Keratinocyte (primary cell): ENCODE data around the gene DLGAP1.

Experiments
- EZH2 ChIP-seq: IDR thresholded peaks from one replicate; pipeline ENCODE4 v1.6.1; 2012; ENCODE audit warnings: inconsistent platforms, mild to moderate bottlenecking, low read length, moderate library complexity
- TF ChIP-seq, protein P1 (sequence below), 3 experiments: IDR thresholded peaks in 1 of 3; conservative IDR thresholded peaks in 1 of 3; optimal IDR thresholded peaks in 1 of 3; 2 replicates in 2 of 3; 3 replicates in 1 of 3; pipeline versions ENCODE3 to v1.5.1; 2011; ENCODE audit warnings: low read length in 3 of 3, mild to moderate bottlenecking in 3 of 3, moderate library complexity in 2 of 3, control low read depth in 1 of 3, inconsistent platforms in 1 of 3; ENCODE audit not compliant: insufficient read depth in 2 of 3; ENCODE audit errors: extremely low read depth in 1 of 3

GRCh38 chr18:3616744-3617143 lies 838.4 kb downstream of the DLGAP1 start:
- TF ChIP-seq, protein P1, sequence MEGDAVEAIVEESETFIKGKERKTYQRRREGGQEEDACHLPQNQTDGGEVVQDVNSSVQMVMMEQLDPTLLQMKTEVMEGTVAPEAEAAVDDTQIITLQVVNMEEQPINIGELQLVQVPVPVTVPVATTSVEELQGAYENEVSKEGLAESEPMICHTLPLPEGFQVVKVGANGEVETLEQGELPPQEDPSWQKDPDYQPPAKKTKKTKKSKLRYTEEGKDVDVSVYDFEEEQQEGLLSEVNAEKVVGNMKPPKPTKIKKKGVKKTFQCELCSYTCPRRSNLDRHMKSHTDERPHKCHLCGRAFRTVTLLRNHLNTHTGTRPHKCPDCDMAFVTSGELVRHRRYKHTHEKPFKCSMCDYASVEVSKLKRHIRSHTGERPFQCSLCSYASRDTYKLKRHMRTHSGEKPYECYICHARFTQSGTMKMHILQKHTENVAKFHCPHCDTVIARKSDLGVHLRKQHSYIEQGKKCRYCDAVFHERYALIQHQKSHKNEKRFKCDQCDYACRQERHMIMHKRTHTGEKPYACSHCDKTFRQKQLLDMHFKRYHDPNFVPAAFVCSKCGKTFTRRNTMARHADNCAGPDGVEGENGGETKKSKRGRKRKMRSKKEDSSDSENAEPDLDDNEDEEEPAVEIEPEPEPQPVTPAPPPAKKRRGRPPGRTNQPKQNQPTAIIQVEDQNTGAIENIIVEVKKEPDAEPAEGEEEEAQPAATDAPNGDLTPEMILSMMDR (optimal IDR thresholded peaks at IDR 0.05 in 1 of 3, IDR thresholded peaks at IDR 0.05 in 1 of 3, conservative IDR thresholded peaks at IDR 0.05 in 1 of 3; ENCODE audit: extremely low read depth in 1 of 3, insufficient read depth in 2 of 3, low read length in 3 of 3): no peak
- TF ChIP-seq EZH2: no peak
